Mucosa of gallbladder (tissue), 1 donor: Measurements from ENCODE around the gene MYL12A. TPM values are rescaled to one million over a fixed set of nuclear protein-coding genes. Genes with fewer than 3 reads are reported as not detected.

Source experiments
- DNase-seq: peaks from one replicate; pipeline ENCODE4 v3.0.0-alpha.2; 2020; ENCODE audit warnings: low spot score
- total RNA-seq: library from RNA; stranded (reverse); gene quantifications from one replicate; pipeline ENCODE4 v1.2.1, GENCODE V29; 2021
- donor health status: DM: no; HTN: no; CAD: no.

The MYL12A gene
- total RNA-seq, 1 donor from 2014 or later = 369 TPM

- no peak for DNase-seq
These were observed 23.4 kb upstream of the MYL12A start for GRCh38 chr18:3224223-3224622.

- peak; percentile 89 for DNase-seq
These were observed 22.0 kb upstream of the MYL12A start for GRCh38 chr18:3225588-3225987.

- DNase-seq = no peak
These were observed 21.6 kb upstream of the MYL12A start for GRCh38 chr18:3226048-3226447.

- peak; percentile 77 for DNase-seq
These were observed 16.9 kb upstream of the MYL12A start for GRCh38 chr18:3230401-3231334.

GRCh38 chr18:3233004-3233403 is 14.6 kb upstream of the MYL12A start:
- DNase-seq = no peak

GRCh38 chr18:3233433-3234168 is 14.0 kb upstream of the MYL12A start:
- no peak for DNase-seq

GRCh38 chr18:3234457-3234856 is 13.1 kb upstream of the MYL12A start:
- DNase-seq = no peak

GRCh38 chr18:3235846-3236245 is 11.8 kb upstream of the MYL12A start:
- no peak for DNase-seq

- DNase-seq = no peak
These were observed 11.1 kb upstream of the MYL12A start for GRCh38 chr18:3236470-3236869.

GRCh38 chr18:3238742-3239141 is 8.9 kb upstream of the MYL12A start:
- DNase-seq = no peak

GRCh38 chr18:3245185-3245564 is 2.4 kb upstream of the MYL12A start:
- DNase-seq = no peak

GRCh38 chr18:3245853-3246634 is 1.6 kb upstream of the MYL12A start:
- DNase-seq = peak; percentile 91

- peak; percentile 39 for DNase-seq
These were observed 864 bp upstream of the MYL12A start for GRCh38 chr18:3246635-3247239.

- DNase-seq = peak; percentile 28
These were observed 559 bp downstream of the MYL12A start for GRCh38 chr18:3248062-3248657.

- DNase-seq = peak; percentile 45
These were observed 1.2 kb downstream of the MYL12A start for GRCh38 chr18:3248658-3249359.

- DNase-seq = no peak
These were observed 2.9 kb downstream of the MYL12A start for GRCh38 chr18:3250237-3251107.

GRCh38 chr18:3251249-3251962 is 3.8 kb downstream of the MYL12A start:
- DNase-seq = no peak

- DNase-seq = no peak
These were observed 4.3 kb downstream of the MYL12A start for GRCh38 chr18:3251963-3252277.

GRCh38 chr18:3252843-3253242 is 5.2 kb downstream of the MYL12A start:
- no peak for DNase-seq
